ENCODE data around the gene RPS15. TPM values are rescaled to one million over a fixed set of nuclear protein-coding genes. Genes with fewer than 3 reads are reported as not detected.

Gene RPS15
- total RNA-seq, 1 experiment from 2014 or later = 1,862 TPM

- TF ChIP-seq JUND (IDR thresholded peaks at IDR 0.05) (no peak), CBX3 (IDR thresholded peaks at IDR 0.05; ENCODE audit: low read depth) (no peak), CTCF (IDR thresholded peaks at IDR 0.05 in 2 of 3, conservative IDR thresholded peaks at IDR 0.05 in 1 of 3; ENCODE audit: borderline replicate concordance in 1 of 3, insufficient read depth in 1 of 3, low read depth in 2 of 3, low read length in 2 of 3) (no peak)
Observed at GRCh38 chr19:1412995-1413800, 25.0 kb upstream of the RPS15 start (continued).

GRCh38 chr19:1416014-1416841, 22.0 kb upstream of the RPS15 start:
- intact Hi-C loops (cut with micrococcal nuclease) = no loop called here
- Histone ChIP-seq H3K79me2 (ENCODE audit: insufficient read depth, low read length) (peaks cover 96% of the 10 kb centered on the region), H3K27ac (ENCODE audit: low read depth, low read length) (peak overlapping the region; percentile 62), H3K27me3 (ENCODE audit: insufficient read depth, low read length) (no peaks in the 10 kb centered on the region), H4K20me1 (ENCODE audit: insufficient read depth) (peaks cover 32% of the 10 kb centered on the region; the same call in 1 of the 2 replicates), H3K4me1 (ENCODE audit: control insufficient read depth in 1 of 2, insufficient read depth in 2 of 2, low read length in 2 of 2) (peaks cover 19 to 44% of the 10 kb centered on the region in 2 experiments; a peak in 3 of 4 replicates), H3K9me2 (ENCODE audit: insufficient read depth) (no peaks in the 10 kb centered on the region), H3K9me3 (ENCODE audit: control insufficient read depth in 1 of 2, insufficient read depth in 1 of 2, low read depth in 1 of 2, low read length in 2 of 2) (no peaks in the 10 kb centered on the region), H2AFZ (ENCODE audit: low read depth, low read length, poor library complexity, severe bottlenecking) (no peak overlapping the region), H3K4me3 (replicated peaks in 1 of 2; ENCODE audit: low read depth in 1 of 2, low read length in 2 of 2) (no peak overlapping the region), H3K36me3 (ENCODE audit: control insufficient read depth in 1 of 2, insufficient read depth in 2 of 2, low read length in 2 of 2) (peaks cover 27 to 76% of the 10 kb centered on the region in 2 experiments), H3K4me2 (ENCODE audit: low read length) (peak overlapping the region; percentile 48), H3K9ac (ENCODE audit: low read length) (peak overlapping the region; percentile 52; the same call in 1 of the 2 replicates)
- BruUV-seq (replicated peaks) = no TSS peak
- ChIA-PET POLR2A (no interaction called here), RAD21 (ENCODE audit: low non-redundant PET in 1 of 2, low total read pairs in 2 of 2, uncharacterized antibody in 2 of 2, unreplicated experiment in 2 of 2) (no interaction called here), CTCF (no interaction called here)
- TF ChIP-seq EZH2phosphoT487 (IDR thresholded peaks at IDR 0.05; ENCODE audit: borderline replicate concordance) (no peak), ZNF274 (IDR thresholded peaks at IDR 0.05; ENCODE audit: low read depth, low read length) (no peak)
- ATAC-seq = no peak
- no peak for DNase-seq (ENCODE audit: low read depth, low spot score)
